ENCODE measurements around the gene PRKAR2A. TPM values are rescaled to one million over a fixed set of nuclear protein-coding genes. Genes with fewer than 3 reads are reported as not detected.
"Not testable (repeated sequence)": the region's sequence is repeated elsewhere in the genome, so short reads cannot be mapped to it uniquely, and the experiment has no call there.

The PRKAR2A gene
- polyA plus RNA-seq, 1 experiment, result 20.7 TPM

GRCh38 chr3:48723725-48724124 is 123.9 kb downstream of the PRKAR2A start:
- no peak for TF ChIP-seq CTCF (IDR thresholded peaks at IDR 0.05; ENCODE audit: low read depth, low read length)
- CTCF ChIA-PET, result interaction anchor here (0.7 kb wide), 1 partner anchor 16 kb away, joined by 3 read pairs; no protein-coding TSS in a partner anchor
- no peak for DNase-seq (ENCODE audit: low read depth, low spot score)

GRCh38 chr3:48723293-48723692 is 124.4 kb downstream of the PRKAR2A start:
- H3K27me3 ChIP-seq (ENCODE audit: control insufficient read depth, insufficient read depth, low read length); DNase-seq (ENCODE audit: low read depth, low spot score); CTCF ChIA-PET; H3K27ac ChIP-seq (ENCODE audit: low read depth, low read length); H3K4me3 ChIP-seq (ENCODE audit: low read depth, low read length); H3K9me3 ChIP-seq (ENCODE audit: control insufficient read depth, insufficient read depth, low read length); POLR2A ChIA-PET: not testable (repeated sequence)

More at GRCh38 chr3:48723725-48724124, 123.9 kb downstream of the PRKAR2A start:
- H3K27ac ChIP-seq (ENCODE audit: low read depth, low read length), result no peak overlapping the region
- H3K27me3 ChIP-seq (ENCODE audit: control insufficient read depth, insufficient read depth, low read length), result no peaks in the 10 kb centered on the region
- peaks cover 2% of the 10 kb centered on the region for H3K9me3 ChIP-seq (ENCODE audit: control insufficient read depth, insufficient read depth, low read length)
- H3K4me3 ChIP-seq (ENCODE audit: low read depth, low read length), result no peak overlapping the region
- POLR2A ChIA-PET, result no interaction called here

- TF ChIP-seq CTCF (IDR thresholded peaks at IDR 0.05; ENCODE audit: low read depth, low read length), result no peak
- Histone ChIP-seq H3K4me3 (ENCODE audit: low read depth, low read length) (peak within 1 kb of the TSS; percentile 99), H3K27ac (ENCODE audit: low read depth, low read length) (peak within 1 kb of the TSS; percentile 87), H3K9me3 (ENCODE audit: control insufficient read depth, insufficient read depth, low read length) (no peaks in the 10 kb centered on the region), H3K27me3 (ENCODE audit: control insufficient read depth, insufficient read depth, low read length) (no peaks in the 10 kb centered on the region)
- DNase-seq (ENCODE audit: low read depth, low spot score), result peak; percentile 91
- CTCF ChIA-PET, result interaction anchor here (0.6 to 1.7 kb wide), 4 partner anchors 20 to 281 kb away, joined by 3 to 5 read pairs (median 4); no protein-coding TSS in a partner anchor
- POLR2A ChIA-PET, result interaction anchor here (0.5 to 1.2 kb wide), 15 partner anchors 9 to 1240 kb away, joined by 3 to 10 read pairs (median 3); partner anchors contain the start of genes CELSR3, INKA1, IP6K1 and QRICH1
These were observed 130.5 kb downstream of the PRKAR2A start, which contains the start of gene IP6K2 for GRCh38 chr3:48716982-48717746. TSS of gene IP6K2 (minus strand) at chr3:48717221. CDS start at chr3:48695291, 21,930 bp downstream.

GRCh38 chr3:48716508-48716981 is 131.1 kb downstream of the PRKAR2A start:
- TF ChIP-seq CTCF (IDR thresholded peaks at IDR 0.05; ENCODE audit: low read depth, low read length), result no peak
- no peak for DNase-seq (ENCODE audit: low read depth, low spot score)
- CTCF ChIA-PET, result interaction anchor here (0.6 to 1.7 kb wide), 4 partner anchors 21 to 280 kb away, joined by 4 to 5 read pairs (median 4); no protein-coding TSS in a partner anchor
- POLR2A ChIA-PET, result interaction anchor here (0.5 to 1.2 kb wide), 7 partner anchors 8 to 1087 kb away, joined by 3 to 10 read pairs (median 3); partner anchors contain the start of genes INKA1 and QRICH1
- Histone ChIP-seq H3K9me3 (ENCODE audit: control insufficient read depth, insufficient read depth, low read length) (no peaks in the 10 kb centered on the region), H3K27ac (ENCODE audit: low read depth, low read length) (peak overlapping the region; percentile 87), H3K4me3 (ENCODE audit: low read depth, low read length) (peak overlapping the region; percentile 99), H3K27me3 (ENCODE audit: control insufficient read depth, insufficient read depth, low read length) (no peaks in the 10 kb centered on the region)

GRCh38 chr3:48715174-48715800 is 132.4 kb downstream of the PRKAR2A start:
- no peak for DNase-seq (ENCODE audit: low read depth, low spot score)
- ChIA-PET CTCF (interaction anchor here (0.7 to 1.1 kb wide), 2 partner anchors 22 to 29 kb away, joined by 3 to 5 read pairs; no protein-coding TSS in a partner anchor), POLR2A (interaction anchor here (0.7 kb wide), 1 partner anchor 9 kb away, joined by 5 read pairs; no protein-coding TSS in a partner anchor)
- Histone ChIP-seq H3K4me3 (ENCODE audit: low read depth, low read length) (peak overlapping the region; percentile 99), H3K27me3 (ENCODE audit: control insufficient read depth, insufficient read depth, low read length) (no peaks in the 10 kb centered on the region), H3K27ac (ENCODE audit: low read depth, low read length) (no peak overlapping the region), H3K9me3 (ENCODE audit: control insufficient read depth, insufficient read depth, low read length) (no peaks in the 10 kb centered on the region)
- TF ChIP-seq CTCF (IDR thresholded peaks at IDR 0.05; ENCODE audit: low read depth, low read length), result no peak
